HCT116 (cell line): Measurements from ENCODE around the gene CHRNB2. TPM values are rescaled to one million over a fixed set of nuclear protein-coding genes. Genes with fewer than 3 reads are reported as not detected.
A peak's percentile ranks its signal among the peaks of the same experiment; 100 is the strongest.

Experiments used
- ATAC-seq: fragments of 200-7000 bp; cut with Tn5 transposase; 2 replicates; pipeline ENCODE4 v1.9.1; 2020; ENCODE audit warnings: mild to moderate bottlenecking, moderate library complexity
- BruUV-seq: library from RNA; stranded (reverse); fragments of 400-500 nt; replicated peaks from 2 replicates; lab custom pipeline; 2021; lab: Mats Ljungman, UMichigan
- CTCF ChIA-PET: fragments of 300-600 bp; sonication (Branson Sonifier 250); formaldehyde crosslinking; loops from one replicate; lab custom pipeline; 2021; ENCODE audit warnings: antibody characterized with exemption; lab: Charles Lee
- POLR2A ChIA-PET: fragments of 300-600, 350-600 bp; sonication (Branson Sonifier 250); formaldehyde crosslinking; loops from one replicate; lab custom pipeline; 2021; ENCODE audit warnings: antibody characterized with exemption; lab: Charles Lee
- RAD21 ChIA-PET, 2 experiments: fragments of 300-600 bp; sonication (Branson Sonifier 250); formaldehyde crosslinking; loops; one replicate each; lab custom pipeline; 2023; ENCODE audit warnings: low total read pairs in 2 of 2; ENCODE audit not compliant: uncharacterized antibody in 2 of 2, unreplicated experiment in 2 of 2, low non-redundant PET in 1 of 2; lab: Charles Lee
- DNase-seq: peaks from one replicate; pipeline ENCODE4 v3.0.0-alpha.2; 2010; ENCODE audit warnings: low read depth, low spot score
- H2AFZ ChIP-seq: fragments of 200-600 bp; shearing (Covaris generic), sonication (generic); 2 replicates; pipeline ENCODE4 v1.6.1; 2017; ENCODE audit warnings: low read depth, mixed run types, mixed read lengths, antibody characterized with exemption, low read length; ENCODE audit not compliant: poor library complexity, severe bottlenecking
- H3K27ac ChIP-seq: 2 replicates; pipeline ENCODE4 v1.5.1; 2012; ENCODE audit warnings: low read depth, low read length
- H3K27me3 ChIP-seq: fragments of 200-600 bp; sonication (generic); 2 replicates; pipeline ENCODE4 v1.6.1; 2016; ENCODE audit warnings: mixed run types, low read length, mixed read lengths; ENCODE audit not compliant: insufficient read depth
- H3K36me3 ChIP-seq, 2 experiments: fragments of 200-500 bp in 1 of 2; fragments of 200-600 bp in 1 of 2; sonication (Bioruptor generic) in 1 of 2; sonication (generic) in 1 of 2; 2 replicates each; pipeline versions ENCODE4 v1.5.1 to v1.6.1; 2014 to 2016; ENCODE audit warnings: low read length in 2 of 2, inconsistent platforms in 1 of 2, mixed read lengths in 1 of 2, mixed run types in 1 of 2; ENCODE audit not compliant: insufficient read depth in 2 of 2, control insufficient read depth in 1 of 2
- H3K4me1 ChIP-seq, 2 experiments: fragments of 200-600 bp in 1 of 2; sonication (generic) in 1 of 2; 2 replicates each; pipeline versions ENCODE4 v1.5.1 to v1.6.1; 2012 to 2017; ENCODE audit warnings: low read length in 2 of 2, inconsistent platforms in 1 of 2, mild to moderate bottlenecking in 1 of 2, mixed read lengths in 1 of 2, mixed run types in 1 of 2, moderate library complexity in 1 of 2; ENCODE audit not compliant: insufficient read depth in 2 of 2, control insufficient read depth in 1 of 2
- H3K4me2 ChIP-seq: fragments of 200-600 bp; sonication (generic); 2 replicates; pipeline ENCODE4 v1.6.1; 2017; ENCODE audit warnings: mixed run types, low read length, mixed read lengths
- H3K4me3 ChIP-seq, 2 experiments: fragments of 200-600 bp in 1 of 2; sonication (generic) in 1 of 2; replicated peaks in 1 of 2; 2 replicates each; pipeline ENCODE4 v1.5.1; 2011 to 2016; ENCODE audit warnings: low read length in 2 of 2, control low read depth in 1 of 2, low read depth in 1 of 2, mild to moderate bottlenecking in 1 of 2, mixed read lengths in 1 of 2, mixed run types in 1 of 2
- H3K79me2 ChIP-seq: fragments of 200-600 bp; sonication (generic); 2 replicates; pipeline ENCODE4 v1.6.1; 2017; ENCODE audit warnings: mild to moderate bottlenecking, mixed run types, low read length, moderate library complexity, mixed read lengths; ENCODE audit not compliant: insufficient read depth
- H3K9ac ChIP-seq: fragments of 200-600 bp; sonication (generic); 2 replicates; pipeline ENCODE4 v1.6.1; 2016; ENCODE audit warnings: low read length, mixed read lengths
- H3K9me2 ChIP-seq: fragments of 200-600 bp; sonication (generic), shearing (Covaris generic); 2 replicates; pipeline ENCODE4 v1.6.1; 2017; ENCODE audit warnings: mixed run types, mild to moderate bottlenecking, moderate library complexity; ENCODE audit not compliant: insufficient read depth
- H3K9me3 ChIP-seq, 2 experiments: fragments of 200-500 bp in 1 of 2; fragments of 200-600 bp in 1 of 2; sonication (Bioruptor generic) in 1 of 2; sonication (generic) in 1 of 2; 2 replicates each; pipeline ENCODE4 v1.6.1; 2014 to 2017; ENCODE audit warnings: low read length in 2 of 2, mixed read lengths in 2 of 2, inconsistent platforms in 1 of 2, low read depth in 1 of 2, mild to moderate bottlenecking in 1 of 2, mixed run types in 1 of 2, moderate library complexity in 1 of 2; ENCODE audit not compliant: control insufficient read depth in 1 of 2, insufficient read depth in 1 of 2
- H4K20me1 ChIP-seq: fragments of 200-600 bp; sonication (generic), shearing (Covaris generic); 2 replicates; pipeline ENCODE4 v1.6.1; 2017; ENCODE audit warnings: mixed run types, mild to moderate bottlenecking, moderate library complexity; ENCODE audit not compliant: insufficient read depth
- CBX3 ChIP-seq: IDR thresholded peaks from 2 replicates; pipeline ENCODE4 v1.6.1; 2012; ENCODE audit warnings: low read depth
- CTCF ChIP-seq, 3 experiments: fragments of 200-600 bp in 1 of 3; sonication (generic) in 1 of 3; IDR thresholded peaks in 2 of 3; conservative IDR thresholded peaks in 1 of 3; 2 replicates each; pipeline ENCODE4 v1.5.1; 2012 to 2017; ENCODE audit warnings: low read depth in 2 of 3, low read length in 2 of 3, antibody characterized with exemption in 1 of 3, borderline replicate concordance in 1 of 3, control low read depth in 1 of 3, mild to moderate bottlenecking in 1 of 3, mixed read lengths in 1 of 3, mixed run types in 1 of 3, moderate library complexity in 1 of 3; ENCODE audit not compliant: insufficient read depth in 1 of 3
- EZH2 ChIP-seq: fragments of 200-600 bp; sonication (generic); IDR thresholded peaks from 2 replicates; pipeline ENCODE4 v1.6.1; 2017; ENCODE audit warnings: antibody characterized with exemption, mixed run types
- FOSL1 ChIP-seq: IDR thresholded peaks from 2 replicates; pipeline ENCODE4 v1.6.1; 2012; ENCODE audit warnings: low read depth
- MAX ChIP-seq: IDR thresholded peaks from 2 replicates; pipeline ENCODE4 v1.6.1; 2012
- POLR2A ChIP-seq: IDR thresholded peaks from 2 replicates; pipeline ENCODE4 v1.7.0; 2011; ENCODE audit warnings: borderline replicate concordance; ENCODE audit not compliant: insufficient read depth, insufficient read length; ENCODE audit errors: extremely low read depth
- POLR2AphosphoS5 ChIP-seq: IDR thresholded peaks from 2 replicates; pipeline ENCODE4 v1.6.1; 2011; ENCODE audit warnings: mild to moderate bottlenecking, low read depth, low read length, moderate library complexity
- RAD21 ChIP-seq: IDR thresholded peaks from 2 replicates; pipeline ENCODE4 v1.6.1; 2012; ENCODE audit warnings: low read depth, mild to moderate bottlenecking
- SIN3A ChIP-seq: IDR thresholded peaks from 2 replicates; pipeline ENCODE4 v1.6.1; 2012; ENCODE audit warnings: low read depth
- YY1 ChIP-seq: IDR thresholded peaks from 2 replicates; pipeline ENCODE4 v1.6.1; 2011; ENCODE audit warnings: low read length, low read depth, moderate library complexity, mild to moderate bottlenecking; ENCODE audit not compliant: insufficient replicate concordance; ENCODE audit errors: extremely low read depth
- ZFX ChIP-seq: fragments of 450-650 bp; IDR thresholded peaks from 2 replicates; pipeline ENCODE4 v1.6.1; 2017
- ZNF274 ChIP-seq: fragments of 200-500 bp; sonication (Bioruptor generic); IDR thresholded peaks from 2 replicates; pipeline ENCODE4 v1.6.1; 2014; ENCODE audit warnings: mild to moderate bottlenecking, low read depth, low read length, inconsistent platforms
- intact Hi-C: fragments of 100-400 bp; cut with micrococcal nuclease; formaldehyde crosslinking; loops from 2 replicates; pipeline ENCODE4 v1.10.0; 2022
- total RNA-seq: library from RNA; stranded (reverse); gene quantifications from one replicate; pipeline ENCODE4 v1.2.1, GENCODE V29; 2021; ENCODE audit not compliant: unreplicated experiment

The CHRNB2 gene
- total RNA-seq, 1 experiment from 2014 or later, result not detected

- TF ChIP-seq ZNF274 (no peak), FOSL1 (no peak), EZH2 (no peak), POLR2A (peak; percentile 18), POLR2AphosphoS5 (no peak)
Observed at GRCh38 chr1:154558720-154559465, 8.7 kb upstream of the CHRNB2 start (continued).

- Histone ChIP-seq H3K36me3 (peaks cover 12 to 13% of the 10 kb centered on the region in 2 experiments), H3K9me3 (no peaks in the 10 kb centered on the region), H3K9ac (peak overlapping the region; percentile 67), H3K27me3 (peaks cover 5% of the 10 kb centered on the region; the same call in 1 of the 2 replicates), H3K4me1 (peaks cover 11 to 34% of the 10 kb centered on the region in 2 experiments), H3K9me2 (no peaks in the 10 kb centered on the region), H4K20me1 (no peaks in the 10 kb centered on the region), H3K4me2 (peak overlapping the region; percentile 74), H3K79me2 (peaks cover 30% of the 10 kb centered on the region), H2AFZ (no peak overlapping the region), H3K4me3 (peak overlapping the region; percentile 55 to 81), H3K27ac (peak overlapping the region; percentile 91)
- BruUV-seq, result no TSS peak
- intact Hi-C loops, result loop anchor here (1.0 to 10.0 kb wide), 9 partner anchors 105 to 523 kb away; partner anchors contain the start of genes EFNA4 and IL6R
- CTCF ChIA-PET, result interaction anchor here (0.6 to 2.0 kb wide), 33 partner anchors 8 to 525 kb away, joined by 3 to 22 read pairs (median 4); partner anchors contain the start of genes CHRNB2, KCNN3, PMVK and PYGO2
- RAD21 ChIA-PET, result interaction anchor here (0.7 to 2.2 kb wide), 4 partner anchors 110 to 322 kb away, joined by 3 to 18 read pairs (median 4); no protein-coding TSS in a partner anchor
- peak; percentile 25 for TF ChIP-seq POLR2A
- peak; percentile 98 for TF ChIP-seq RAD21
- no peak for TF ChIP-seq YY1
- no peak for TF ChIP-seq SIN3A
- peak; percentile 9; the same call in 1 of the 2 replicates for TF ChIP-seq CBX3
- no peak for TF ChIP-seq MAX
- TF ChIP-seq ZFX, result peak; percentile 60
- peak; percentile 91 to 95 (median 92) for TF ChIP-seq CTCF (IDR thresholded peaks at IDR 0.05 in 2 of 3, conservative IDR thresholded peaks at IDR 0.05 in 1 of 3; ENCODE audit: borderline replicate concordance in 1 of 3, insufficient read depth in 1 of 3, low read depth in 2 of 3, low read length in 2 of 3)
- ATAC-seq, result peak; percentile 72
- POLR2A ChIA-PET, result no interaction called here
- peak; percentile 92 for DNase-seq
Observed at GRCh38 chr1:154559466-154560044, 8.0 kb upstream of the CHRNB2 start.
